Aorta (tissue), 5 donors: ENCODE results near the gene GGA1. TPM values are rescaled to one million over a fixed set of nuclear protein-coding genes. Genes with fewer than 3 reads are reported as not detected.

Experiments
- ATAC-seq: fragments of 200-7000 bp; cut with Tn5 transposase; one replicate; pipeline ENCODE4 v1.9.1; 2022; ENCODE audit warnings: moderate library complexity; ENCODE audit not compliant: low FRiP score
- DNase-seq, 2 donors: peaks; one replicate each; pipeline ENCODE4 v3.0.0-alpha.2; 2020
- H3K27ac ChIP-seq, 2 donors: one replicate each; pipeline ENCODE4 v1.5.1; 2013; ENCODE audit warnings: low read length in 2 of 2, mild to moderate bottlenecking in 2 of 2, moderate library complexity in 2 of 2, control low read depth in 1 of 2, inconsistent platforms in 1 of 2, low read depth in 1 of 2
- H3K27me3 ChIP-seq, 2 donors: one replicate each; pipeline ENCODE4 v1.6.1; 2013; ENCODE audit warnings: control low read depth in 1 of 2, low read length in 1 of 2, mild to moderate bottlenecking in 1 of 2, moderate library complexity in 1 of 2; ENCODE audit not compliant: insufficient read depth in 2 of 2, control insufficient read depth in 1 of 2
- H3K36me3 ChIP-seq, 2 donors: one replicate each; pipeline ENCODE4 v1.6.1; 2013; ENCODE audit warnings: control low read depth in 1 of 2, low read length in 1 of 2, mild to moderate bottlenecking in 1 of 2; ENCODE audit not compliant: insufficient read depth in 2 of 2, control insufficient read depth in 1 of 2
- H3K4me1 ChIP-seq, 2 donors: one replicate each; pipeline ENCODE4 v1.6.1; 2013; ENCODE audit warnings: low read length in 2 of 2, control low read depth in 1 of 2, mild to moderate bottlenecking in 1 of 2, moderate library complexity in 1 of 2; ENCODE audit not compliant: insufficient read depth in 2 of 2, control insufficient read depth in 1 of 2
- H3K4me3 ChIP-seq, 2 donors: one replicate each; pipeline ENCODE4 v1.5.1; 2013; ENCODE audit warnings: low read length in 2 of 2, control low read depth in 1 of 2, mild to moderate bottlenecking in 1 of 2
- H3K9me3 ChIP-seq: one replicate; pipeline ENCODE4 v1.6.1; 2013; ENCODE audit warnings: mild to moderate bottlenecking, low read length; ENCODE audit not compliant: control insufficient read depth
- WGBS, 2 donors: extraction: QIAGEN DNeasy Blood & Tissue Kit; methylation state at CpG; one replicate each; pipeline ENCODE4 v1.1.7; 2013; 5-methylcytosine and 5-hydroxymethylcytosine counted together
- intact Hi-C, 2 donors: fragments of 100-400 bp; cut with DNase I; formaldehyde crosslinking; loops; one replicate each; pipeline versions ENCODE4 v1.14.2 to v1.15.0; 2022
- polyA plus RNA-seq, 2 donors: library from polyadenylated mRNA; stranded (reverse); fragments of 200-250 nt; gene quantifications; one replicate each; pipeline ENCODE4 v1.2.3, GENCODE V29; 2013
- total RNA-seq, 2 donors: library from RNA; stranded (reverse); fragmentation: NEBNext Ultra II Directional; extraction: Animal tissue kit (Norgen Biotek cat#: 25700); gene quantifications; one replicate each; pipeline ENCODE4 v1.2.1, GENCODE V29; 2021
- donor health status: healthy with polysubstance abuse.
- donor health status: Bipolar disorder and iron deficiency.
- donor health status: DM: no; HTN: no; CAD: no.
- donor health status: DM: no; HTN: no; CAD: no.
- donor health status: DM: yes; HTN: yes; CAD: no.

The GGA1 gene
- total and polyA plus RNA-seq, 4 donors: 14.4 to 68.7 (median 49.2) TPM

- Histone ChIP-seq H3K27ac (no peak overlapping the region), H3K4me1 (no peaks in the 10 kb centered on the region)
Observed at GRCh38 chr22:37569009-37569920, 39.4 kb upstream of the GGA1 start.

DNA sequence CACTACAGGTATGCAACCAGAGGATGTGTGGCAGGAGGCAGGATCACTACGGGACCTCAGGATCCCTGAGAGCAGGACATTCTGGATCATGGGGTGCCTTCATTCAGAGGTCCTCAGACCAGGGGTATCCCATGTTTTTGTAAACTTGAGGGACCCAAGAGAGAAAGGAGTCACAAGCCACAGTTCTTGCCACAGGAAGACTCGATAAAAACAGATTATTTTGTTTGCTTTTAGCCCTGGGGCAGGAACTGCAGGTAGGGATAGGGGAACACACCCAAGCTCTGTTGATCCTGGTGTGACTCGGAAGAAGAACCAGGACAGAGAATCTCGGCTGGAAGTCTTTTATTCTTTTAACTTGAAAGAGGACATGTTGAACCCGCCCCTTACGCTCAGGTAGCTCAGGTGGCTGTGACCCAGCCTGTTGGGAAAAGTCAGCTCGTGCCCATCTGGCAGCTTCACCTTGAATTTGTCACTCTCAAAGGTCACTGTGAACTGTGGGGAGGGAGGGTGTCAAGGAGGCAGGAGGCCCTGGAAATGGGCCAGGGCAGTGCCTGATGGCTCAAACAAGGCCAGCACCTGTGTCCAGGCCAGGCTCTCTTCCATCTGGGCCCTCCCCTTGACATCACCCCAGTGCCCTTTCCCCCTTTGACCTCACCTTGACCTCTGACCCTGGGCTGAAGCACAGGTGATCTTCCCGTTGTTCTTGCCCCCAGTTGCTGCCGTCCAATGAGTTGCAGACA lies 38.5 kb upstream of the GGA1 start:
- H3K9me3 ChIP-seq: no peaks in the 10 kb centered on the region
- no peak overlapping the region for H3K27ac ChIP-seq
- intact Hi-C loops: loop anchor here in 1 of 2 donors (5.0 kb wide), 1 partner anchor 33 kb away; no protein-coding TSS in a partner anchor
- H3K36me3 ChIP-seq: peaks cover 0 to 2% of the 10 kb centered on the region in 2 donors
- H3K4me1 ChIP-seq: no peaks in the 10 kb centered on the region
- no peaks in the 10 kb centered on the region for H3K27me3 ChIP-seq
- H3K4me3 ChIP-seq: no peak overlapping the region
- DNase-seq (no peak), ATAC-seq (no peak)
- 49 to 57% methylated on average over 9 of the region's 9 CpGs for WGBS, 2 donors

More at GRCh38 chr22:37569009-37569920, 39.4 kb upstream of the GGA1 start:
- Histone ChIP-seq H3K9me3 (no peaks in the 10 kb centered on the region), H3K4me3 (no peak overlapping the region), H3K36me3 (peaks cover 0 to 2% of the 10 kb centered on the region in 2 donors), H3K27me3 (no peaks in the 10 kb centered on the region)
- no peak for DNase-seq
- ATAC-seq: no peak
- intact Hi-C loops: no loop called here
- 51 to 53% methylated on average over 21 of the region's 21 CpGs for WGBS, 2 donors

DNA sequence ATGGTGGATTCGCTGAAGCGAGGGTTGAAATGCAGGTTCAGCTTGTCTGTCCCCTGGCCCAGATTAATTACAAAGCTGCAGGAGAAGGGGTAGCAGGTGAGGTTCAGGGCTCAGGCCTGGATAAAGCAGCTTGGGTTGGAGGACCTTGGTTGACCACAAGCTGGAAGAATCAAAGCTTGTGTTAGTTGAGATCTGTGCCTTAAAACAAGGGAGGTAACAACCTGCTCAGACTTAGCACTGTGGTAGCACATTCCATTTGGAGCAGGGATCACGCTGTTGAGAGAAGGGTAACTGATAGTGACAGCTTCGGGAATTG lies 38.0 kb upstream of the GGA1 start:
- 63 to 65% methylated on average over 4 of the region's 4 CpGs for WGBS, 2 donors
- no peaks in the 10 kb centered on the region for H3K9me3 ChIP-seq
- H3K4me3 ChIP-seq: no peak overlapping the region
- DNase-seq (no peak), ATAC-seq (no peak)
- H3K36me3 ChIP-seq: peaks cover 0 to 2% of the 10 kb centered on the region in 2 donors
- H3K27me3 ChIP-seq: no peaks in the 10 kb centered on the region
- no peaks in the 10 kb centered on the region for H3K4me1 ChIP-seq
- intact Hi-C loops: loop anchor here in 1 of 2 donors (5.0 kb wide), 1 partner anchor 33 kb away; no protein-coding TSS in a partner anchor
- H3K27ac ChIP-seq: no peak overlapping the region

DNA sequence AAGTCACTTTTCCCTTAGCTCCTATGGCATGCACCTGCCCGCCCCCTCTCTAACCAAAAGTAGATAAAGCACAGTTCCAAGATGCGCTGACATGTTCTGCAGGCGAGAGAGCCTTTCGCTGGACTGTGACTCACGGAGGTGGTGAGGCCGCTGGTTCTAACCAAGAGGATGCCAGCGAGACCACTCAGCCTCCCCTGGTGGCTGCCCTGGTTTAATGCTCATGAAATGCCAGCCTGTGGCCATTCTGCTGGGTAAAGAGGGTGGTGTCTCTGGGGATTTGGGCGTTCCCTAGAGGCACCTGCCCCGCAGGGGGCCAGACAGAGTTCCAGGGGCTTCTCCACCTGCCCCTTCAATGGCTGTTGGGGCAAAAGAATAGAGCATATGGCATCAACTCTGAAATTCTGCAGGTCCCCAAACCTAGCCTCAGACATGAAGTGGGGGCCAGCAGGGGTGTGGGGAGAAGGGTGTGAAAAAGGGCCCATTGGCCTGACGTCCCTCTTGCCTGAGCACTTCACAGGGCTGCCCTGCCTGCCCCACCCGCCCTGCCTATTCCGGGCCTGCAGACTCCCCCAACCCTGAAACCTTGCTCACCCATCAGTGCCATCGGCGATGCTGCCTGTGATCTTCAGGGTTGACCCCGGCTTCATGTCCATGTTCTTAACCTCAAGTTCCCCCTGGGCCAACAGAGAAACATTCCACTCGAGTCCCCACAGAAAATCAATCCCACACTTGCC lies 37.2 kb upstream of the GGA1 start:
- intact Hi-C loops: loop anchor here in 1 of 2 donors (5.0 kb wide), 1 partner anchor 34 kb away; no protein-coding TSS in a partner anchor
- DNase-seq (no peak), ATAC-seq (no peak)
- Histone ChIP-seq H3K9me3 (no peaks in the 10 kb centered on the region), H3K4me3 (no peak overlapping the region), H3K27ac (no peak overlapping the region), H3K36me3 (peaks cover 0 to 2% of the 10 kb centered on the region in 2 donors), H3K27me3 (no peaks in the 10 kb centered on the region), H3K4me1 (no peaks in the 10 kb centered on the region)
- 61 to 70% methylated on average over 16 of the region's 16 CpGs for WGBS, 2 donors

DNA sequence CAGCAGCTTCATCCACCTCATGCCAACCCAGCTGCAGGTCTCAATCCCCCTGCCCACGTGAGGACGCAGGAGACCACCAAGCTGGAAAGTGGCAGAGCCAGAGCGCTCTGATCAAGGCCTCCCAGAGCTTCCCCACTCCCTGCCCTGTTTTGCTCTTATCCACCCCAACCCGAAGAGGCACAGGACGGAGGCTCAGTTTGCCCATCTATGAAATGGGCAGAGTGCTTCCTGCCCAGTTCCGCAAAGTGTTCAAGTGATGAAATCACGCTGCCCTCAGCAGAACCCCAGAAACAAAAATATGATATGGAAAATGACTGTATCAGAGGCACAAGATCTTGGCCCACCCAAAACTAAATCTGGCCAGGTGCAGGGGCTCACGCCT lies 36.7 kb upstream of the GGA1 start:
- Histone ChIP-seq H3K27ac (no peak overlapping the region), H3K4me1 (no peaks in the 10 kb centered on the region), H3K36me3 (no peaks in the 10 kb centered on the region), H3K9me3 (no peaks in the 10 kb centered on the region), H3K27me3 (no peaks in the 10 kb centered on the region), H3K4me3 (no peak overlapping the region)
- ATAC-seq: no peak
- intact Hi-C loops: loop anchor here in 1 of 2 donors (5.0 kb wide), 1 partner anchor 35 kb away; no protein-coding TSS in a partner anchor
- no peak for DNase-seq
- 91 to 92% methylated on average over 8 of the region's 8 CpGs for WGBS, 2 donors

DNA sequence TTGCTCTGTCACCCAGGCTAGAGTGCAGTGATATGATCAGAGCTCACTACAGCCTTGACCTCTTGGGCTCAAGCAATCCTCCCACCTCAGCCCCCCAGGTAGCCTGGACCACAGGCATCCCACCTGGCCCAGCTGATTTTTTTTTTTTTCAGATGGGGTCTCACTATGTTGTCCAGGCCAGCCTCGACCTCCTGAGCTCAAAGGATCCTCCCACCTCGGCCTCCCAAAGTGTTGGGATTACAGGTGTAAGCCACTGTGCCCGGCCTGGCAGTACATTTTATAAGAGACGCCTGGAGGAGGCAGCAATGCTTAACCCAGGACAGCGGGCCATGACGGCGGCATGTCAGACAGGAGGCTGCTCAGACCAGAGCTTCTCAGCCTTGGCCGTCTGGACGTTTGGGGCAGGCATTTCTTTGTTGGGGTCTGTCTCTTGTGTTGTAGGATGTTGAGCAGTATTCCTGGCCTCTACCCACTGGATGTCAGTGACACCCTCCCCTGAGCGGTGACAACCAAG lies 33.1 kb upstream of the GGA1 start:
- Histone ChIP-seq H3K4me1 (no peaks in the 10 kb centered on the region), H3K27ac (no peak overlapping the region), H3K36me3 (no peaks in the 10 kb centered on the region), H3K4me3 (no peak overlapping the region), H3K27me3 (no peaks in the 10 kb centered on the region), H3K9me3 (no peaks in the 10 kb centered on the region)
- intact Hi-C loops: no loop called here
- ATAC-seq (no peak), DNase-seq (no peak)
- 85 to 88% methylated on average over 10 of the region's 10 CpGs for WGBS, 2 donors

DNA sequence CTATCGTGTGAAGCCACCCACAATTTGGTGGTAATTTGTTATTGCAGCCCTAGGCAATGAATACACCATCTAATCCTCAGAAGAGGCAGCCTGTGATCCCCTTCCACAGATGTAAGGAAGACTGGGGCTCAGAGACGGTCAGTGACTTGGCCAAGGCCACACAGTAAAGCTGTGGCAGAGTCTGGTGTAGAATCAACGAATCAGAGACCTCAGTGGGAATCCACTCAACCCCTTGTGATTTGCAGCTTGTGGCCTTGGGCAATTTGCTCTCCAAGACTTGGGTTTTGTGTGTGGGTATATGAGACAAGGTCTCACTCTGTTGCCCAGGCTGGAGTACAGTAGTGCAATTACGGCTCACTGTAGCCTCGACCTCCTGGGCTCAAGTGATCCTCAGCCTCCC lies 30.6 kb upstream of the GGA1 start:
- H3K36me3 ChIP-seq: no peaks in the 10 kb centered on the region
- no peaks in the 10 kb centered on the region for H3K27me3 ChIP-seq
- DNase-seq (no peak), ATAC-seq (no peak)
- 91 to 94% methylated on average over 5 of the region's 5 CpGs for WGBS, 2 donors
- H3K4me1 ChIP-seq: no peaks in the 10 kb centered on the region
- intact Hi-C loops: no loop called here
- H3K4me3 ChIP-seq: no peak overlapping the region
- H3K9me3 ChIP-seq: no peaks in the 10 kb centered on the region
- no peak overlapping the region for H3K27ac ChIP-seq

GRCh38 chr22:37581504-37581903 lies 27.1 kb upstream of the GGA1 start:
- 0 to 2% methylated on average over 9 of the region's 9 CpGs for WGBS, 2 donors
- ATAC-seq (peak; percentile 75), DNase-seq (peak; percentile 84 to 87)
- Histone ChIP-seq H3K9me3 (no peaks in the 10 kb centered on the region), H3K36me3 (no peaks in the 10 kb centered on the region), H3K27ac (no peak overlapping the region), H3K4me1 (no peaks in the 10 kb centered on the region), H3K4me3 (no peak overlapping the region), H3K27me3 (no peaks in the 10 kb centered on the region)
- intact Hi-C loops: no loop called here
